Caco-2 (cell line): ENCODE data around the gene MOB3B. TPM values are rescaled to one million over a fixed set of nuclear protein-coding genes. Genes with fewer than 3 reads are reported as not detected.

Source experiments
- BruUV-seq: library from RNA; stranded (reverse); fragments of 400-500 nt; replicated peaks from 2 replicates; lab custom pipeline; 2021; lab: Mats Ljungman, UMichigan
- CTCF ChIA-PET: fragments of 300-600 bp; sonication (Branson Sonifier 250); formaldehyde crosslinking; loops from one replicate; lab custom pipeline; 2022; ENCODE audit warnings: antibody characterized with exemption; lab: Charles Lee
- POLR2A ChIA-PET: fragments of 300-600 bp; sonication (Branson Sonifier 250); formaldehyde crosslinking; loops from one replicate; lab custom pipeline; 2022; ENCODE audit warnings: antibody characterized with exemption; lab: Charles Lee
- DNase-seq, 2 experiments: peaks; one replicate each; pipeline versions ENCODE4 v3.0.0 to v3.0.0-alpha.2; 2020 to 2022
- H3K27me3 ChIP-seq: replicated peaks from 2 replicates; pipeline ENCODE4 v1.6.0; 2011; ENCODE audit warnings: low read length; ENCODE audit not compliant: control insufficient read depth, insufficient read depth
- H3K36me3 ChIP-seq: 2 replicates; pipeline ENCODE4 v1.5.1; 2011; ENCODE audit warnings: low read length; ENCODE audit not compliant: control insufficient read depth, insufficient read depth
- H3K4me1 ChIP-seq: fragments of 250-450 bp; sonication (Bioruptor Pico); 2 replicates; pipeline ENCODE4 v1.5.1; 2020; ENCODE audit warnings: mild to moderate bottlenecking
- H3K4me3 ChIP-seq: 2 replicates; pipeline ENCODE4 v1.5.1; 2011; ENCODE audit warnings: low read depth, mild to moderate bottlenecking, control low read depth, low read length
- H3K9me3 ChIP-seq: fragments of 250-450 bp; sonication (Bioruptor Pico); 2 replicates; pipeline ENCODE4 v1.5.1; 2020; ENCODE audit warnings: mild to moderate bottlenecking, moderate library complexity
- H3K27ac Mint-ChIP-seq: one replicate; pipeline ENCODE4 v1.8.0; 2022; ENCODE audit warnings: mixed read lengths; ENCODE audit not compliant: unreplicated experiment
- H3K27me3 Mint-ChIP-seq: one replicate; pipeline ENCODE4 v1.8.0; 2022; ENCODE audit warnings: mixed read lengths; ENCODE audit not compliant: insufficient read depth, unreplicated experiment
- H3K36me3 Mint-ChIP-seq: one replicate; pipeline ENCODE4 v1.8.0; 2022; ENCODE audit warnings: mild to moderate bottlenecking, mixed read lengths; ENCODE audit not compliant: insufficient read depth, unreplicated experiment
- H3K4me1 Mint-ChIP-seq: one replicate; pipeline ENCODE4 v1.8.0; 2022; ENCODE audit warnings: low read depth, mixed read lengths; ENCODE audit not compliant: unreplicated experiment
- H3K4me3 Mint-ChIP-seq: one replicate; pipeline ENCODE4 v1.8.0; 2022; ENCODE audit warnings: mild to moderate bottlenecking, moderate library complexity, mixed read lengths; ENCODE audit not compliant: unreplicated experiment
- H3K9me3 Mint-ChIP-seq: one replicate; pipeline ENCODE4 v1.8.0; 2022; ENCODE audit warnings: mixed read lengths; ENCODE audit not compliant: unreplicated experiment
- intact Hi-C: fragments of 100-400 bp; cut with micrococcal nuclease; formaldehyde crosslinking; loops from one replicate; pipeline ENCODE4 v1.10.0; 2022; ENCODE audit not compliant: unreplicated experiment
- total RNA-seq: library from RNA; stranded (reverse); gene quantifications from 2 replicates; pipeline ENCODE4 v1.2.3, GENCODE V29; 2022
- TF ChIP-seq, protein P1 (sequence below), 2 experiments: fragments of 200-600 bp in 1 of 2; IDR thresholded peaks; 1 replicate in 1 of 2; 2 replicates in 1 of 2; pipeline versions ENCODE4 v1.5.1 to v1.8.0; 2011 to 2022; ENCODE audit warnings: antibody characterized with exemption in 1 of 2, control low read depth in 1 of 2, inconsistent platforms in 1 of 2, low read depth in 1 of 2, low read length in 1 of 2, mild to moderate bottlenecking in 1 of 2, moderate library complexity in 1 of 2; ENCODE audit not compliant: insufficient read depth in 1 of 2, severe bottlenecking in 1 of 2, unreplicated experiment in 1 of 2

Gene MOB3B
- total RNA-seq, 1 experiment from 2014 or later: 5.3 TPM

- ChIA-PET CTCF (no interaction called here), POLR2A (no interaction called here)
- no peaks in the 10 kb centered on the region for H3K27me3 Mint-ChIP-seq
- BruUV-seq: no TSS peak
- no peak overlapping the region for H3K4me3 Mint-ChIP-seq
- intact Hi-C loops: no loop called here
- TF ChIP-seq, protein P1, sequence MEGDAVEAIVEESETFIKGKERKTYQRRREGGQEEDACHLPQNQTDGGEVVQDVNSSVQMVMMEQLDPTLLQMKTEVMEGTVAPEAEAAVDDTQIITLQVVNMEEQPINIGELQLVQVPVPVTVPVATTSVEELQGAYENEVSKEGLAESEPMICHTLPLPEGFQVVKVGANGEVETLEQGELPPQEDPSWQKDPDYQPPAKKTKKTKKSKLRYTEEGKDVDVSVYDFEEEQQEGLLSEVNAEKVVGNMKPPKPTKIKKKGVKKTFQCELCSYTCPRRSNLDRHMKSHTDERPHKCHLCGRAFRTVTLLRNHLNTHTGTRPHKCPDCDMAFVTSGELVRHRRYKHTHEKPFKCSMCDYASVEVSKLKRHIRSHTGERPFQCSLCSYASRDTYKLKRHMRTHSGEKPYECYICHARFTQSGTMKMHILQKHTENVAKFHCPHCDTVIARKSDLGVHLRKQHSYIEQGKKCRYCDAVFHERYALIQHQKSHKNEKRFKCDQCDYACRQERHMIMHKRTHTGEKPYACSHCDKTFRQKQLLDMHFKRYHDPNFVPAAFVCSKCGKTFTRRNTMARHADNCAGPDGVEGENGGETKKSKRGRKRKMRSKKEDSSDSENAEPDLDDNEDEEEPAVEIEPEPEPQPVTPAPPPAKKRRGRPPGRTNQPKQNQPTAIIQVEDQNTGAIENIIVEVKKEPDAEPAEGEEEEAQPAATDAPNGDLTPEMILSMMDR (IDR thresholded peaks at IDR 0.05; ENCODE audit: insufficient read depth in 1 of 2, low read depth in 1 of 2, low read length in 1 of 2, severe bottlenecking in 1 of 2, unreplicated experiment in 1 of 2): no peak
- H3K4me1 ChIP-seq: no peaks in the 10 kb centered on the region
- no peaks in the 10 kb centered on the region for H3K9me3 Mint-ChIP-seq
- DNase-seq: no peak
- no peaks in the 10 kb centered on the region for H3K4me1 Mint-ChIP-seq
- no peaks in the 10 kb centered on the region for H3K36me3 Mint-ChIP-seq
- no peak overlapping the region for H3K4me3 ChIP-seq
- H3K36me3 ChIP-seq: no peaks in the 10 kb centered on the region
- H3K27me3 ChIP-seq: no peaks in the 10 kb centered on the region
- no peak overlapping the region for H3K27ac Mint-ChIP-seq
- H3K9me3 ChIP-seq: no peaks in the 10 kb centered on the region
Measured at GRCh38 chr9:27279611-27280010, 250.0 kb downstream of the MOB3B start.

GRCh38 chr9:27278374-27278773 is 251.2 kb downstream of the MOB3B start:
- no peak for DNase-seq
- H3K4me3 ChIP-seq: no peak overlapping the region
- POLR2A ChIA-PET: no interaction called here
- no peaks in the 10 kb centered on the region for H3K4me1 Mint-ChIP-seq
- CTCF ChIA-PET: no interaction called here
- no TSS peak for BruUV-seq
- no peaks in the 10 kb centered on the region for H3K27me3 ChIP-seq
- H3K4me3 Mint-ChIP-seq: no peak overlapping the region
- H3K9me3 Mint-ChIP-seq: no peaks in the 10 kb centered on the region
- TF ChIP-seq, protein P1 (IDR thresholded peaks at IDR 0.05; ENCODE audit: insufficient read depth in 1 of 2, low read depth in 1 of 2, low read length in 1 of 2, severe bottlenecking in 1 of 2, unreplicated experiment in 1 of 2): no peak
- no peaks in the 10 kb centered on the region for H3K4me1 ChIP-seq
- H3K27ac Mint-ChIP-seq: no peak overlapping the region
- intact Hi-C loops: no loop called here
- no peaks in the 10 kb centered on the region for H3K36me3 ChIP-seq
- no peaks in the 10 kb centered on the region for H3K27me3 Mint-ChIP-seq
- no peaks in the 10 kb centered on the region for H3K9me3 ChIP-seq
- no peaks in the 10 kb centered on the region for H3K36me3 Mint-ChIP-seq

DNA sequence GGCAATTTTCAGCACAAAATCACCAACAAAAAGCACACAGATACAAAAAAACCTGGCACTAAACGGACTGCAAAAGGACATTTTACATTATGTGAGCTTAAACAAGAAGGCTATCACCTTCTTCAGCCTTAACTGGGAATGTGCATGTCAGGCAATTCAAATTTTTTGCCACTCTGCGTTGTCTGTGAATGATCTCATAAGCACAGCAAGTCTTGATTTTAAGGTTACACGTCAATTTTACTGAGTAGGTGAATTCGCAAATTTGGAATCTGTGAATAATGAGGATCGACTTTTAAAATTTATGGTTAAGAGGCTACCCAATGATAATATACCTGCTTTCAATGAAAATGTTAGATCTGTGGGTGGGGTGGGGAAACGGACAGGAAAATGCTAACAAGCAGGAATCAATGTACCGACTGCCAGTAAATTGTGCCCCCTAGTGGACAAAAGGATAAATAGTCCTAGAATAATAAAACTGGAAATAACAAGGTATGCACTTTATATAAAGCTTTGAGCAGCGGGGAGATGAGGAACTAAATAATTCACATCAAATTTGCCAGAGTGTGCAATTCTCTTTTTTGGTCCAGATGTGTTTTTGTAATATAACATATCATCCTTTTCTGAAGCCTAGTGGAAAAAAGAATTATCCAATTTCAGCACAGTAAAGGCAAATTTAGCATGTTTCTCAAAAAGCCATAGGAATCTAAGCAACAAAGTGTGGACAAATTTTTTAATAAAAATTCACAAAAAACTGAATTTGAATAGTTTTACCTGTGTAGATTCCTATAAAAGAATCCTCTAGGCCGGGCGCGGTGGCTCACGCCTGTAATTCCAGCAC is 253.2 kb downstream of the MOB3B start:
- H3K27ac Mint-ChIP-seq: no peak overlapping the region
- TF ChIP-seq, protein P1 (IDR thresholded peaks at IDR 0.05; ENCODE audit: insufficient read depth in 1 of 2, low read depth in 1 of 2, low read length in 1 of 2, severe bottlenecking in 1 of 2, unreplicated experiment in 1 of 2): no peak
- no peaks in the 10 kb centered on the region for H3K4me1 Mint-ChIP-seq
- peak in 1 of 2 experiments; percentile 12 for DNase-seq
- no peaks in the 10 kb centered on the region for H3K9me3 Mint-ChIP-seq
- H3K4me3 ChIP-seq: no peak overlapping the region
- BruUV-seq: no TSS peak
- intact Hi-C loops: loop anchor here (1.0 kb wide), 2 partner anchors 29 to 243 kb away; no protein-coding TSS in a partner anchor
- H3K36me3 Mint-ChIP-seq: no peaks in the 10 kb centered on the region
- POLR2A ChIA-PET: no interaction called here
- H3K27me3 Mint-ChIP-seq: no peaks in the 10 kb centered on the region
- no peaks in the 10 kb centered on the region for H3K27me3 ChIP-seq
- H3K4me1 ChIP-seq: no peaks in the 10 kb centered on the region
- no peaks in the 10 kb centered on the region for H3K9me3 ChIP-seq
- CTCF ChIA-PET: no interaction called here
- H3K36me3 ChIP-seq: no peaks in the 10 kb centered on the region
- H3K4me3 Mint-ChIP-seq: no peak overlapping the region

Other genes with a start within 250 kb of the MOB3B start
- gene EQTN, start 232.7 kb downstream of the MOB3B start, total RNA-seq: not detected in 2 replicates
- not detected in 2 replicates for gene IFNK, start 5.5 kb downstream of the MOB3B start, total RNA-seq
- 3.2 and 3.6 TPM in 2 replicates for gene C9orf72, start 43.7 kb upstream of the MOB3B start, total RNA-seq